ENCODE measurements around the gene FHIP1A.

The FHIP1A gene

DNA sequence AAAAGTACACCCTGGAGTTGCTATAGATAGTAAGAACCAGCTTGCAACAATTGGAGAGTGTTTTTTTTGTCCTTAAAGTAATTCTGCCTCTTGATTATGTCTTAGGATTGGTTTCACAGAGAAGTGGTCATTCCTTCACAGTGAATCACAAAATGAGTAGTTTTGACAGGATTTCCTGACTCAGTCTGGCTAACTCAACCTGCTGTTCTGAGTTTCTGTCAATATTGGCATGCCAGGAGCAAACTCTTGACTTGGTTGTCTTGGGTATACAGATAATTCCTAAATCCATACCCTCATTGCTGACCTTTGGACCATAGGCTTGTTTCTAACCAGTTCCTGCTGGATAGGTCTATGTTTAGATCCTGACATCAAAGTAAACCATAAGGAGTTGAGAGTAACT lies 9.4 kb downstream of the FHIP1A start:
- DNase-seq, result no peak

DNA sequence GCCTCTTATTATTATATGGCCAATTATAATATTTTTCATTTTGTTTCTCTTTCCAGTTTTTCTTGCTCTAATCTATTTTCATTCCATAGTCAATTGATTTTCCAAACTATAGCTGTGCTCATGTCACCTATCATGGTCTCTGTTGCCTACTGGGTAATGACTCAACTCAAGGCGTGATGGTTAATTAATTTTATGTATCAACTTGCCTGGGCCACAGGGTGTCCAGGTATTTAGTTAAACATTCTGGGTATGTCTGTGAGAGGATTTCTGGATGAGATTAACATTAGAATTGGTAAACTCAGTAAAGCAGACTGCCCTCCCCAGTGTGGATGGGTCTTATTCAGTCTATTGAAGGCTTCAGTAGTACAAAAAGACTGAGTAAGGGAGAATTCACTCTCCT lies 9.9 kb downstream of the FHIP1A start:
- DNase-seq, result no peak

GRCh38 chr4:151420250-151420807 lies 11.4 kb downstream of the FHIP1A start:
- no peak for DNase-seq

DNA sequence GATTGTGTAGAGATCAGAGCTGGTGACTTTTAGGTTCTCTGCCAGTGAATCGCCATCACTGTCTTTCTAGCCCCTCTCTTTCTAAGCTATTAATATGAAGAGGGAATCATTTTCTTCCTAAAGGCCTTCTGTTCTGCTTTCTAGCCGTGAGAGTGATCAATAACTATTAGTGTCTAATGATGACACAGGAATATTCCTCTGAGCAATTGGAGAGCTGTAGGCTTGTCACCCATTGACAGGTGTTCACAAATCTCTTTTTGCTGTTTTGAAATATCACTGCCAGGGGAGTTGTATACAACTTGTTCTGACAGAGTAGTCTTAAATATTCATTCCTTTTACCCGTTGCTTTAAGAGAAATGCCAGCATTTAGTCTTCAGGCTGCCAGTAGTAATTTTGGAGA lies 13.9 kb downstream of the FHIP1A start:
- DNase-seq, result no peak

- DNase-seq, result no peak
Measured at GRCh38 chr4:151426513-151426912, 17.5 kb downstream of the FHIP1A start.

GRCh38 chr4:151427266-151427665 lies 18.3 kb downstream of the FHIP1A start:
- DNase-seq, result no peak

DNA sequence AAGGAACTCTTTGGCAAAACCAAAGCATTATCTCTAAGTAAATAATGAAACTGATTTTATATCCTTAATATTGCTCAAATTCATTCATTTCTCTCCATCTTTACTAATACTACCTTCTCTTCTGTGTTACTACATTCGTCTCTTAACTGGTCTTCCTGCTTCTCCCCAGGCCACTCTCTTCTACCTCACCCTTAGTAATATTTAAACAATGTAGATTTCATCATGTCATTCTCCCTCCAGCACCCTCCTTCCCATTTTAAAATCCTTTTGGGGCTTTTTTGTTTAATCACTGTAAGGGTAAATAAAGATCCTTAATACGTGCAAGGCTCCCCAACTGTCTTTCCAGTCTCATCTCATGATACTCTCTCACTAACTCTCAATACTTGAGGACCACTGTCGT lies 19.4 kb downstream of the FHIP1A start:
- no peak for DNase-seq

GRCh38 chr4:151429957-151430570 lies 21.1 kb downstream of the FHIP1A start:
- no peak for DNase-seq

DNA sequence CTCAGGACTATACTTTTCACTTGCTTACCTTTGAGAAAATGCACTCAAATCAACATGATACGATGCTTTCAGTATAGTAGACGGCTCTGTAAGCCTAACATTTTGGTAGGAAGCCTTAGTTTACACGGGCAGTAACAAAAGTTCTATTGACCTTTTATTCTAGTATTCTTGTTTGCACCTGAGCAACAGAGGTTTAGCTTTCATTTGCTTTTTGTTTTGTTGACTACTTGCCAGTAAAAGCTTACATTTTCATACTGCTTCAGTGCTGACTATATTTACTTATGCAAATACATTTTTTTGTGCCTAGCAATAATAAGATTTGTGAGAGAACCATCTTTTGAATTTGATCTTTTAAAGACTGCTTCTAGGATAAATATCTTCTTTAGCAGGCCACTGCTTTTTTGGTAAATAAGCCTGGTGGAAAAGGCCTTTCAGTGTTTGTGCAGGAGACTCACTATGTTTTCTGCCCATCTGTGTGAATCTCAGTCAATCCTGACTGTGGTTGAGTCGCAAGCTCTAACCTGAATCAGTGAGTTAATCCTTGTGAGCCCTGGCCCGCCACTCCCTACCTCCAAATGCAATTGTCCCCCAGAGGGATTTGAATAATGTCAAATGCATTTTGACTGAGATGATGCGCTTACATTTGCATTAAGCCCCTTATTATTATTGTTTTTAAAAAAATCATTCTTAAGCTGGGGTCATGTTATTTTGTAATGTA lies 21.9 kb downstream of the FHIP1A start:
- no peak for DNase-seq

GRCh38 chr4:151431728-151432127 lies 22.8 kb downstream of the FHIP1A start:
- DNase-seq, result no peak

DNA sequence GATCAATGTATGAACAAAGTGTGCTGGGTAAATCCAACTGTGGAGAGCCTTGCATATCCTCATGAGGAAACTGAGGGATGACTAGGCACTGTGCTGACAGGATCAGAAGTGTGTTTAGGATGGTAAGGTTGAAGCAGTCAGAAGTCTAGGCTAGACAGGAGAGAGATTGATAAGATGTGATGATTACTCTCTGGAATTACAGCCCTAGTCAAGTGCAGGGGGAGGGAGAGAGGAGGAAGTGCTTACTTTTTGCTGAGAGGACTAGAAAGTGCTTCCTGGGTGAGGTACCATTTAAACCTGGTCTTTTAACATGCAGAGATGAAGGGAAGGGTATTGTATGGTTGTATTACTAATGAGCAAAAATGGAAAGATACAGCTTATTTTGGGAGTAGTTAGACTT lies 23.7 kb downstream of the FHIP1A start:
- DNase-seq, result no peak

DNA sequence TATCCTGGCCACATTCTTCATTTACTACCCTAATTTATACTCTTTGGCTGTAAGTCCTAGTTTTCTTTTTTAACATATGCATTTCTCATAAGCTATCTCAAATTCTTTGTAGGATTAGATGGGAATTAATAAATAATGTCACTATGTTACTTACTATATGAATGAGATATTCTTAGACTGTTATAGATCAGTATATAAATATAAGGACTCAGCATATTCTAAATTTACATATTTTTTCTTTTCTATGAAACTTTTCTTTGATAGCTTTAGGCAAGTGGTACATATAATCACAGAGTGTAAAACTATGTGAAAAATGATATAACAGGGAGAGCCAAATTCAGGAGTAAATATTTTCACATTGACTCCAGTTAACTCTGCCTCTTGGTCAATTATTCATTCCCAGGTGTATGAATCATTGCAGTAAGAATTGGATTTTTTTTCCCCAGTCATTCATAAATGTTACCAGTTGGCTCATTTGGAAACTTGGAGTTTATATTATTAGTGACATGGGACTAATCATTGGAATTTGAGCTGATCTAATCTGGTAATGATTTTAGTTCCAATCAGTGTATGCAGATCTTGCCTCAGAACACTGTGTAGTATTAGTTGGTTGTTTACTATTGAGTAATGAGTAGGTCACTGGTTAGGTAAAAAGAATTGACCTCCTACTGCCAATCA lies 25.3 kb downstream of the FHIP1A start:
- no peak for DNase-seq

GRCh38 chr4:151436093-151436518 lies 27.1 kb downstream of the FHIP1A start:
- no peak for DNase-seq

DNA sequence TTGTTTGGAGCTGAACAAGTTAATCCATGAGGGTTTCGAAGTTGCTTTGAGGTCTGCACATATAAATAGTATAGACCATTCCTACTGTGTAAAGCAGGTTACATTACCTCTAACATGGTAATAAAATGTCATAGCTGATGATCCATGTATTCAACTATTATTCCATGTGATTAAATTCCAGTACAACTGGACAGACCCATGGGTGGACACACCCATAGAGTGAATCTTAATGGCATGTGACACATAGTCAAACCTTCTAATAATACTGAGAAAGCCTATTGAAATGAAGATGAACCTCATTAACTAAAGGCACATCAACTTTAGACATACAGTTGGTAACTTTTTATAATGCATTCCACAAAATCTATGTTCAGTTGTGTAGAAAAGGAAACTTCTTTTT lies 28.5 kb downstream of the FHIP1A start:
- no peak for DNase-seq

DNA sequence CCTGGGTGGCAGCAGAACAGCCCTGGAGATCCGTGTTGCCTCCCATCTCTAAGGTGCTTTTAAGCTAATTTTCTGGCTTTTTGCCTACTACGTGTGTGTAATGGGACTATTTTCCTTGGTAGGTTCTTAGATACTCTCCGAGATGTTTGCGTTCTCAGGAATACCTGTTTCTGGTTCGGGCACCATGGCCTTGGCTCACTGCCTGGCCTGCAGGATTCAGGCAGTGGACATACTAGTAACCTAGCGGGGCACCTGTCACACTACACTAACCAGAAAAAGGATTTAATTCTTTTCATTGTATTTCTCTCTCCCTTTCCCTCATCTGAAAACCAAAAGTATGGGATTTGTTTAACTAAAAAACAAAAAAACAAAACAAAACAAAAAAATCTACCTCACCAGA lies 29.2 kb downstream of the FHIP1A start:
- DNase-seq, result no peak

- DNase-seq, result no peak
Measured at GRCh38 chr4:151439320-151439719, 30.3 kb downstream of the FHIP1A start.

GRCh38 chr4:151442002-151442401 lies 33.0 kb downstream of the FHIP1A start:
- no peak for DNase-seq

- DNase-seq, result no peak
Measured at GRCh38 chr4:151443247-151443646, 34.3 kb downstream of the FHIP1A start.

GRCh38 chr4:151443752-151444151 lies 34.8 kb downstream of the FHIP1A start:
- no peak for DNase-seq

DNA sequence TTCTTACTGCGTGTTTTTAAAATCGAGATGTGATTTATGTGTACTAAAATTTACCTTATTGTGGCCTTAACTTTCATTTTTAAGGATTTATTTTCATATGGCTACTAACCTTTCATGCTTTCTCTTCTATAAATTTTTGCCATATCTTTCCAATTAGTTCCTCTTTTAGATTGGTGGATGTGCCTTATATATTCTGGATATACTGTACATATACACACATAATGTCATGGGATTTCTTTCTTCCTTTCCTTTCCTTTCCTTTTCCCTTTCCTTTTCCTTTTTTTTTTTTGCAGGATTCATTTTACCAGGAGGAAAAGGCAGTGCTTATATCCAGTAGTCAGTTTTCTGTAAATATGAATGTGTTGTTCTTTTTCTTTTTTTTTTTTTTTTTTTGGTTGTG lies 37.2 kb downstream of the FHIP1A start:
- DNase-seq, result no peak

- DNase-seq, result no peak
Measured at GRCh38 chr4:151454513-151454912, 45.5 kb downstream of the FHIP1A start.

DNA sequence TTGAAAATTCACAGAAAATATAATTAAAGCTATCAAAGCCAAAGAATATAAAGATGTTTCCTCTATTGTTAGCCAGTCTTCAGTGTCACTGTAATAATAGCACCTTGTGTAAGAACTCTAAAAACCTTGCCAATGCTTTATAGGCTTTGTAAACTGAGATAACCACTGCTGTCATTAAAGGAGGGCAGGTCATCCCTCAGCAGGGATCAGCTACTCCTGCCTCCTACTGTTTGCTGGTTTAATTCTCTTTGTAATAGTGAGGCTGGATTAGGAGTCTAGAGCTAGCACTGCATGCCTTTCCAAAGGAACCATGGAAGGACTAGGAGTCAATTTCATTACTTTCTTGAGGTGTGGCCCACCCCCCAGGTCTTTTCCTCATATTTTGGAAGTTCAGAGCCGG lies 46.2 kb downstream of the FHIP1A start:
- no peak for DNase-seq

DNA sequence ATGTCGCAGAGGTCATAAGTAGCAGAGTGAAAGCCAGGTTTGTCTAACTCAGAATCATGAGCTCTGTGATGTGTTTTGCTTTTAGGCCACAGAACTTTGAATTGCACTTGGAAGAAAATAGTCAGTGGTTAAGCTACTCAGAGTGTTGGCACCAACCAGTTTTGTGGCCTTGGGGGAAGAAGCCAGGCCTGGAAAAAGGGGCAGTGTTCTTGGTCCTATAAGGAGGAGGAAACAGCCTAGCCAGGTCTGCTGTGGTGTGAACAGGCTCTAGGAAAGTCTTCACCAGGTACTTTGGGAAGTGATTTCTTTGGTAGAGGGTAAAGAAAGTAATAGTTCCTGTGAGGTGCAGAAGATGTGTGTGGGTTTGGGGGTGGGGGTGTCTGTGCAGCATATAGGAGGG lies 49.2 kb downstream of the FHIP1A start:
- peak; percentile 52 for DNase-seq
